NCI-H1417 treated with DMSO at 0.1 percent for 48 hours (cell line): ENCODE measurements around the gene CLIC5.

Source experiments
- DNase-seq: peaks from one replicate; lab custom pipeline; 2025; lab: John Stamatoyannopoulos, UW

The CLIC5 gene

DNA sequence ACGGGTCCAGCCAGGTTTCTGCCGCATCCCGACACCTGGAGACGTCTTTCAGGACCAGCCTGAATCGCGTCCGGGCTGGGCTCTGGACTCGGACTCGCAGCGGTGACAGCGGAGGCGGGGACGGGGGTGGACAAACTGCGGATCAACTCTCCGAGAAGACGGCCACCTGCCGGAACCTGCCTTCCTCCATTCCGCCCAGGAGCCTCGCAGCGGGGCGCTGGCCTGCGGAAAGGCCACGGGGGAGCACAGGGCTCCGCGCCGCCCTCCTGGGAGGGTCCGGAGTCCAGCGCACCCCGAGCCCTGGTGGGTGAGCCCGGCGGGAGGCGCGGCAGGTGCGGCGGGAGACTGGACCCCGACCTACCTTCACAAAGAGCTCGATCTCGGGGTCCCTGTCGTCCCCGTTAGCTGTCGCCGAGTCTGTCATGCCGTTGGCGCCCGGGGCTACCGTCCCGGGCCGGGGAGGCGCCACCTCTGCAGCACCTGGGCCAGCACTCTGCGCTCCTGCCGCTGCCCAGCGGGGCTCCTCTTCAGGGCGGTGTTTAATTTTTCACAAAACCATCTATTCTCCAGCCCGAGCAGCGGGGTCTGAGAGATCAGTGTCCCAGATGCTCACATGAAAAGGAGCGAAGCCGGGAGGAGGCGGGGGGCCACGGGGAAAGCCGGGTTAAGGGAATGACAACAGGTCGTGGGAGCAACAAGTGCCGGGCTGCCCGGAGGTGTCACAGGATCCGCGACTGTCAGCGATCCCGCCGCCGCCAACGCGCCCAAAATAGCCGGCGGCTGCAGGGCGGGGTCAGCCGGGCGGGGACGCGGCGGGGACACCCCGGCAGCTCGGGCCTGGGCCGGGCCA is at the start of gene CLIC5:
Gene CLIC5 (minus strand): TSS at position 742 of the 850 bp plus-strand sequence. CDS start 318 bp downstream, at position 424.
- DNase-seq = no peak

DNA sequence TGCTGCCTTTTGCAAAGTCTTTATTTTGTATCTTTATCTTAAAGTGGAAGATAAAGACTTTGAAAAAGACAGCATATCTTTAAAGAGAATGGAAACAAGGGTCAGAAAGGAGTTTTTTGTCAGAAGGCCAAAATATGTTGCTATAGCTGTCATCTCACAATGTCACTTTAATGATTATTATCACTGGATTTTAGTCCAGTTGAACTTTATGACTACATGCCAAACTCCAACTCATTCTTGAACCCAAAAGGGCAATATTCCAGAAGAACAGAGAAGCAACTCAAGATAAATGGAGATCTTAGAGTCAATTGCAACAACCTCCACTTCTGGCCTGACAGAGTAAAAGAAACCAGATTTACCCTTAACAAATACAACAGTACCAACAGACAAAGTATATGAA is 47.3 kb upstream of the CLIC5 start:
- DNase-seq = no peak

DNA sequence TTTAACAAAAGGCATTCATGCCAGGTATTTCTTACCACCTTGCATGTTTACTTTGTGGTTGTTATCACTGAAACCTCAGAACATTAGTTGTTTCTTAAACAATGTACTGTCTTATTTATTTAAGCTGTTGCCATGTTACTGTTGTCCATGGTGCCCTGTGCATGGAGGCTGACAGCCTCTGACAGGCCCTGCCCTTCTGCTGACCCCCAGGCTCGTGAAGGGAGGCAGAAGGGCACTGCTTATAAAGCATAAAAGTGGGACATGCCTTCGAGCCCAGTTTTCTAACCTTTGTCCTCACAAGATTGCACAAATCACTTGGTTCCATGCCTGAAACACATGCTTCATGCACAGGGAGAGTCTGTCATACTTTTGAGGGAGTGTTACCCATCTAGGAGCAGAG is 46.7 kb upstream of the CLIC5 start:
- no peak for DNase-seq

DNA sequence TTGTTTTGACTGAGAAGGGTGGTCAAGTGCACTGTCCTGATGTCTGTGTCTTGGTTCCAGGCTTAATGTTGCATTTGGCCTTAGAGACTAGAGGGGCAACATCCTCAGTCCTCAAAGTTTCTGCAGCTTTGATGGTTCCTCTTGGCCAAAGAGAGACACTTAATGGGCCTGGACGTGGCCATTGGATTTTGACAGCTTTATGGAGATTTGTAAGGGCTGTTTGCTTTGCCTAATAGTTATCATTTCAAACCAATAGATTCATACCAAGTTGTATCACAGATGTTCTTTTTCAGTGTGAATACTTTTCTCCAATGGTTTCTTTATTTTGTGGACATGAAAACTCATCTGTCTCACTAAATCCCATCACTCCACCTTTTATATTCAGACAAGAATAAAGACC is 45.8 kb upstream of the CLIC5 start:
- DNase-seq = no peak

DNA sequence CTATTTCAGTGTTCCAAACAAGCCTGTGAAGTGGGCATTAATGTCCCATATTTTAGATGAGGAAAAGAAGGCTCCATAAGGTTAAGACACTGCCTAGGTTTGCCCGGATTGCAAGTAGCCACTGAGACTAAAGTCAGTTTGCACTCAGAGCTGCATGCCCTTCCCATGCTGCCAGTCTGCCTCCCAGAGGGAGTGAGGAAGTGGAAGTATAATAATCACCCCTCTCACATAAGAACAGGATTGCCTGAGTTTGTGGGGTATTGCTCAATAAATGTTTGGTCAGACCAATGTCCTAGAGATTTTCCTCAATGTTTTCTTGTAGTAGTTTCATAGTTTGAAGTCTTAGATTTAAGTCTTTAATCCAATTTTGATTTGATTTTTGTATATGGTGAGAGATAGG is 43.9 kb upstream of the CLIC5 start:
- DNase-seq = no peak

DNA sequence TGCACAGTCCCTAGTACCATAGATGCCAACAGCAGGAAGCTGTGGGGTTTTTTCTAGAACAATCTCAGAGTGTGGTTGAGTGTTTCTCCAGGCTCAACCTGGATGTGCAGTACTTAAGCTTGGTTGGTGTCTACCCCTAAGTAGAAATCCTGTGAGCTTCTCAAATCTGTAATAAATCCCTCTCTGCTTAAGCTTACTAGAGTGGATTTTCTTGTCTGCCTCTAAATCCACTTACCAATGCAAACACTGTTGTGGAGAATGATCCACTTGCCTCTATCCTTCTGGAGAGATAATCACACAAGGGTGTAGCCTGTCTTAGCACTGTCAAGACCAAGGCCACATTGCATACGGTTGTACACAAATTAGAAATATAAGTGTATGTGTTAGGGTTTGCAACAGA is 43.3 kb upstream of the CLIC5 start:
- no peak for DNase-seq

DNA sequence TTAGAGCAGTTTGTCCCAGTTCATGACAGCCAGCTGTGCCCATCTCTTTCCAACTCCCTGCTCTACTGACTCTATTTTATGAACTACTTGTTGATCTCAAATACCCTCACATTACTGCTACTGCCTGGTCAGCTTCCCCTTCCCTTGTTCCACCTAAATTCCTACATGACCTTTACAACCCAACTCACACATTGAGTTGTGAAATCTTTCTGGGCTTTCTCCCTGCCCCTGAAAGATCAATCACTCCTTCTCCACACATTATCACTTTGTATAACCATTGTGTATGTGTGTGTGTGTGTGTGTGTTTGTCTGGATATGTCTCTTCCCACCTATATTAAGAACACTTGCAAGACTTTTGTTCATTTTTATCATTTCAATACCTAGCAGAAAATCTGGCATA is 42.1 kb upstream of the CLIC5 start:
- no peak for DNase-seq

DNA sequence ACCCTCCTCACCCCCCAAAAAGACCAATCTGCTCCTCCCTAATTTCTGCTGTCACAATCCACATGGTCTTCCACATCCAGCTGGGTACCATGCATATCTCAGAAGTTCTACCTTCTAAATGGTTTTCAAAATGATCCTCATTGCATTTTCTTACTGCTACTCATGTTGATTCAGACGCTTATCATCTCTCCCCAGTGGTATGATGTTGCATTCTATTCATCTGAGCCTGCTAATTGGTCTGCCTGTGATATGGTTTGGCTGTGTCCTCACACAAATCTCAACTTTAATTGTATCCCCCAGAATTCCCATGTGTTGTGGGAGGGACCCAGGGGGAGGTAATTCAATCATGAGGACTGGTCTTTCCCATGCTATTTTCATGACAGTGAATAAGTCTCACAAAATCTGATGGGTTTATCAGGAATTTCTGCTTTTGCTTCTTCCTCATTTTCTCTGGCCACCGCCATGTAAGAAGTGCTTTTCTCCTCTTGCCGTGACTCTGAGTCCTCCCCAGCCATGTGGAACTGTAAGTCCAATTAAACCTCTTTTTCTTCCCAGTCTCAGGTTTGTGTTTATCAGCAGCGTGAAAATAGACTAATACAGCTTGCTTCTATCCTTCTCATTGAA is 41.4 kb upstream of the CLIC5 start:
- no peak for DNase-seq

- no peak for DNase-seq
Observed at GRCh38 chr6:46054516-46054915, 38.9 kb upstream of the CLIC5 start.

GRCh38 chr6:46053039-46053933 is 37.6 kb upstream of the CLIC5 start:
- DNase-seq = no peak

DNA sequence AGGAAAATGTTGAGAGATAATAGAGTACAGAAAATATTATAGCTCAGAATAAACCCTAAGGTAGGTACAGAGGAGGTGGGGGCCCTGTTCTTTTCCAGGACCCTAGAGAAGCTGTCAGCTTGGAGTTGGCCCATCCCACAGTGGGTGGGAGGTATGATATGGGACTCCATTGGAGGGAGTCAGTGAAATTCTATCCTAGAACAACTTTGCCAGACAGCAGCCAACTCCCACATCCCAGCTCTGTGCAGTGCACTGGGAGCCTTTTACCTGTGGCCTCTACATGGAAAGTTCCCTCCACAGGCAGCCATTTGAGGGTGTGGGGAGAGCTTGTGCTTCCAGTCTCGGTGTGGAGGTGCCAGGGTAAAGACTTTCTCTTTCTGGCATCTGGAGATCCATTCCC is 36.8 kb upstream of the CLIC5 start:
- no peak for DNase-seq

GRCh38 chr6:46051962-46052361 is 36.3 kb upstream of the CLIC5 start:
- peak; percentile 13 for DNase-seq

DNA sequence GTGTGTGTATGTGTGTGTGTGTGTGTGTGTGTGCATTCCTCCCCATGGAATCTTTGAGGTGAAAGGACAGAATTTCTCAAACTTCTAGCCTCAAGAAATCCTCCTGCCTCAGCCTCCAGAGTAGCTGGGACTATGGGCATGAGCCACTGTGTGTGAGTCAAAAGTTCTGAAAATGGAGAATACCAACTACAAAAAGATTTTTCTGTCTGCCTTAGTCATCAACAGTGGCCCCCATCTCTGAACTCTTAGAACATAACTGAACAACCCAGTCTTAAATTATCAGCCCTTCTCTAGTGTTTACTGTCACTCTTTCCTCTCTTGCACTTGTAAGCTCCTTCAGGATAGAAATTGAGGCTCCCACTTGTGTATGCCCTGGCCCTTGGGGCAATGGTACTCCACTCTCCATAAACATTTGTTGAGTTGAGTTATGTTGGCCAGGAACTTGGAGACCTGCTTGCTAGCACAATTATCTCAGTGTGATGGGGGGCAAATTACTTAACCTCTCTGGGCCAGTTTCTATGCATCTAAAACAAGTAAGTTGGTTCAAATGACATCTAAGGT is 35.3 kb upstream of the CLIC5 start:
- no peak for DNase-seq

DNA sequence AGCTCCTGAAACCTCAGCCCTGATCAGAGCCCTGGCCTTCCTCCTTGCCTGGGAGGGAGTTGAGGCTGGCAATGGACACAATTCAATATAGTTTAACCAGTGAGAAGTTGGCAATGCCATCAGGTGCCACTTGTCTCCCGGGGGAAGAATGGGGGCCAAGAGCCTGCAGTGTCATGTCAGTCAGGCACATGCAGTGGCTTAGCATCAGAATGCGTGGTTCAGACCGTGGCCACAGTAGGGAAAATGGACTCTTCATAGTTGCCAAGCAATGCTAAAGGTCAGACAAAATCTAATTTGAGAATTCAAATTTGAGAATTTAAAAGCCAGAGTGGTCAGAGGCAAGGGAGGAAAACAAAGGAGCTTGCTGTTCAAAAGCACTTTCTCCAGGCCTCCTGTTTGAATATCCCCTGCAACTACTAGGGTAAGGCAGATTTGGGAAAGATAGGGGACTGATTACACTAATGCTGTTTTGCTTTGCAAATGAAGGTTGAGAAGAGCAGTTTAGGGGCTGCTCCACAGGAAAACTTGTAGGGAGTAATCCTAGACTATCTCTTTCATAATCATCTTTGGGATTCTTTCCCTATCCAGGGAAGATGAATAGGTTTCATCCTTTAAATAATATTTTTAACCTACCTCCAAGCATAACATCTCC is 33.1 kb upstream of the CLIC5 start:
- no peak for DNase-seq

- no peak for DNase-seq
Observed at GRCh38 chr6:46046558-46047174, 31.0 kb upstream of the CLIC5 start.

- DNase-seq = no peak
Observed at GRCh38 chr6:46044881-46045617, 29.4 kb upstream of the CLIC5 start.

DNA sequence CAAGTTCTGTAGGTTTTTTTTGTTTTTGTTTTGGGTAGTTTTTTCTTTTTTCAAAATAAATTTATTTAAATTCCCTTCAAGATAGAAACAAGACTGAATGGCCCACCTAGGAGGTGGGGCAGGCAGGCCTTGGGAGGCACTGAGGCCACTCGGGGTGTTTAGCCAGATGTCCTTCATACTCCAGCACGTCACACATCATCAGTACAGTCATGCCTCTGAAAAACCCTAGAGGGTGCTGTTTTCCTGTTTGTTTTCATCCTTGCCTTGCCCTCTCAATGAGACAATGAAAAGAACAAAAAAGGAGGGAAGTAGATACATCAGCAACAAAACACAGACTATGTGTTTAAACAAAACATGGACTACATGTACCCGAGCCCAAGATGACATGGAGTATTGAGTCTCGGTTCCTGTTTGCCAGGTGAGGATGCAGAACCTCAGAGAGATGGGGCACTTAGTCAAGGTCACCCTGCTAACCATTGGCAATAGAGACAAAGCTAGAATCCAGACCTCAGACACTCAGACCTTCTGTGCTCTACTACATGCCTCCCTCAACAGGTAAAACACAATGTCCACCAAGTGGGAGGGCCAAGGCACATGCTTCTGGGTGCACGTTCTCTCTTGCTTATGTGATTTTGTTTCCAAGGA is 26.8 kb upstream of the CLIC5 start:
- peak; percentile 41 for DNase-seq

- DNase-seq = no peak
Observed at GRCh38 chr6:46040288-46040687, 24.6 kb upstream of the CLIC5 start.

GRCh38 chr6:46039646-46040045 is 24.0 kb upstream of the CLIC5 start:
- no peak for DNase-seq

DNA sequence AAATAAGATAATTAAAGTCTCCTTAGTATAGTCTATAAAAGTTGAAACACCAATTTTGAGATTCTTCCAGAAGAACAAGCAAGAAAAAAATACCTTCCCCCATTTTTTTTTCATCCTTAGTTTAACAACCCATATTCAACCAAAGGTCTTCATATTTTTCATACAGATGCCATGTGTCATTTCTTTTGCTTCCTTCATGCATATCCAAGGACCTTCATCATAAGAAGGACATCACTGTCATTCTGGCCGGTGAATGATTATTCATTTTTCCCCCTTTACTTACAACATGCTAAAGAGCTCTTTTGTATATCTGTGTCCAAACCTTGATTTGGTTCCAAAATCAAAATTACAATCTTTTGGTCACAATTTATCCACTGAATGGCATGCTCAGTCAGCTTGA is 21.3 kb upstream of the CLIC5 start:
- no peak for DNase-seq
